GM12875 (cell line): ENCODE data around the gene TNRC18.
"Not testable (repeated sequence)": the region's sequence is repeated elsewhere in the genome, so short reads cannot be mapped to it uniquely, and the experiment has no call there.

ENCODE experiments used
- H3K4me3 ChIP-seq: one replicate; pipeline ENCODE4 v1.5.1; 2011; ENCODE audit warnings: low read depth, low read length, control low read depth
- CTCF ChIP-seq: IDR thresholded peaks from 2 replicates; pipeline ENCODE4 v1.5.1; 2011; ENCODE audit warnings: low read depth, mild to moderate bottlenecking, control low read depth, inconsistent platforms, low read length, moderate library complexity, borderline replicate concordance; ENCODE audit not compliant: insufficient read depth

Gene TNRC18

GRCh38 chr7:5370454-5371353 is 52.9 kb downstream of the TNRC18 start:
- no peak for TF ChIP-seq CTCF
- no peak overlapping the region for H3K4me3 ChIP-seq

GRCh38 chr7:5367661-5368060 is 56.0 kb downstream of the TNRC18 start:
- no peak for TF ChIP-seq CTCF
- no peak overlapping the region for H3K4me3 ChIP-seq

DNA sequence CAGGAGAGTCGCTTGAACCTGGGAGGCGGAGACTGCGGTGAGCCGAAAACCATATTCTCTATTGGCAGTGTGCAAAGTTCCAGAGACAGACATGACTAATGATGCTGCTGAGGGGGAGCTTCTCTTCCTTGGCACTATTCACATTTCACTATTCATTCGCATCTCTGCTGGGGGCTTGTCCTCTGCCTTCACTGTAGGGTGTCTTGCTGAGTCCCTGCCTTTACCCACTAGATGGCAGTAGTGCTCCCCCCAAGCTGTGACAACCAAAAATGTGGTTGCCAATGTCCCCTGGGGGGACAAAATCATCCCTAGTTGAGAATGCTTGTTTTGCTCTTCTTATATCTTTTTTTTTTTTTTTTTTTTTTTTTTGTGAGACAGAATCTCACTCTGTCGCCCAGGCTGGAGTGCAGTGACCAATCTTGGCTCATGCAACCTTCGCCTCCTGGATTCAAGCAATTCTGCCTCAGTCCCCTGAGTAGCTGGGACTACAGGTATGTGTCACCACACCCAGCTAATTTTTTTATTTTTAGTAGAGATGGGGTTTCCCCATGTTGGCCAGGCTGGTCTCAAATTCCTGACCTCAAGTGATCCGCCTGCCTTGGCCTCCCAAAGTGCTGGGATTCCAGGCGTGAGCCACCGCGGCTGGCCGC is 57.5 kb downstream of the TNRC18 start:
- H3K4me3 ChIP-seq: not testable (repeated sequence)
- TF ChIP-seq CTCF: peak; percentile 85

- no peak overlapping the region for H3K4me3 ChIP-seq
- no peak for TF ChIP-seq CTCF
Measured at GRCh38 chr7:5363729-5364128, 59.9 kb downstream of the TNRC18 start.

DNA sequence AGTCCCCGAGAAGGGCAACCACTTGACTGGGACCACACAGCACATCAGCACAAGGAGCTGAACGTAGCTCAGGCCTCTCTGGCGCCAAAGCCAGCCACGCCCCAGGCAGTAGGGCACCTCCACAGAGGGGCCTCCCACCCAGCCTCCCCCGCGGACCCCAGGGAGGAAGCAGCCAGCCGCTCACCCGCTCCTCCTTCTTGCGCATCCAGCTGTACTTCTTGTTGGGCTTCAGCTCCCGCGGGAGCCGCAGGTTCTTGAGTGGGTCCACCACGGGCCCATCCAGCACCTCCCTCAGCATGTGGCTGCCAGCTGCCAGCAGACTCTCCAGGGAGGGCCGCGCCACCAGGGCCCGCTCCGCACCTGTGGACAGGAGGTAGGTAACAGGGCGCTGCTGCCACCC is 61.2 kb downstream of the TNRC18 start:
- no peak overlapping the region for H3K4me3 ChIP-seq
- TF ChIP-seq CTCF: no peak

GRCh38 chr7:5361446-5362127 is 62.0 kb downstream of the TNRC18 start:
- H3K4me3 ChIP-seq: no peak overlapping the region
- no peak for TF ChIP-seq CTCF
